Breast epithelium (tissue), 3 donors: ENCODE data around the gene MUC5AC.

Experiments
- CTCF ChIP-seq, 3 donors: fragments of 450-650 bp; IDR thresholded peaks; one replicate each; pipeline ENCODE4 v1.5.1; 2016 to 2017; ENCODE audit warnings: antibody characterized with exemption in 3 of 3, mild to moderate bottlenecking in 3 of 3, moderate library complexity in 3 of 3
- POLR2A ChIP-seq: fragments of 450-650 bp; IDR thresholded peaks from one replicate; pipeline ENCODE4 v1.6.1; 2016; ENCODE audit warnings: antibody characterized with exemption, mild to moderate bottlenecking, moderate library complexity
- POLR2AphosphoS5 ChIP-seq, 3 donors: sonication (generic); formaldehyde crosslinking; IDR thresholded peaks; one replicate each; pipeline ENCODE4 v1.6.1; 2017; ENCODE audit warnings: antibody characterized with exemption in 3 of 3

GRCh38 chr11:1151366-1152315 is 6.1 kb upstream of the MUC5AC start:
- TF ChIP-seq CTCF (IDR thresholded peaks at IDR 0.05) (no peak), POLR2A (no peak), POLR2AphosphoS5 (IDR thresholded peaks at IDR 0.05) (no peak)
